NCI-H2171 (cell line): ENCODE results near the gene SEPTIN3.
A peak's percentile ranks its signal among the peaks of the same experiment; 100 is the strongest.

Experiments used
- DNase-seq: peaks from one replicate; lab custom pipeline; 2025; lab: John Stamatoyannopoulos, UW

The SEPTIN3 gene

GRCh38 chr22:41969110-41969646, at the start of gene SEPTIN3:
TSS of gene SEPTIN3 (plus strand) at chr22:41969443. CDS start at chr22:41971493, 2,050 bp downstream.
- DNase-seq = no peak

- DNase-seq = no peak
Measured at GRCh38 chr22:41920271-41920976, 48.8 kb upstream of the SEPTIN3 start.

- no peak for DNase-seq
Measured at GRCh38 chr22:41922328-41922727, 46.9 kb upstream of the SEPTIN3 start.

- DNase-seq = no peak
Measured at GRCh38 chr22:41922940-41923594, 46.2 kb upstream of the SEPTIN3 start.

GRCh38 chr22:41923595-41924276, 45.5 kb upstream of the SEPTIN3 start:
- DNase-seq = no peak

DNA sequence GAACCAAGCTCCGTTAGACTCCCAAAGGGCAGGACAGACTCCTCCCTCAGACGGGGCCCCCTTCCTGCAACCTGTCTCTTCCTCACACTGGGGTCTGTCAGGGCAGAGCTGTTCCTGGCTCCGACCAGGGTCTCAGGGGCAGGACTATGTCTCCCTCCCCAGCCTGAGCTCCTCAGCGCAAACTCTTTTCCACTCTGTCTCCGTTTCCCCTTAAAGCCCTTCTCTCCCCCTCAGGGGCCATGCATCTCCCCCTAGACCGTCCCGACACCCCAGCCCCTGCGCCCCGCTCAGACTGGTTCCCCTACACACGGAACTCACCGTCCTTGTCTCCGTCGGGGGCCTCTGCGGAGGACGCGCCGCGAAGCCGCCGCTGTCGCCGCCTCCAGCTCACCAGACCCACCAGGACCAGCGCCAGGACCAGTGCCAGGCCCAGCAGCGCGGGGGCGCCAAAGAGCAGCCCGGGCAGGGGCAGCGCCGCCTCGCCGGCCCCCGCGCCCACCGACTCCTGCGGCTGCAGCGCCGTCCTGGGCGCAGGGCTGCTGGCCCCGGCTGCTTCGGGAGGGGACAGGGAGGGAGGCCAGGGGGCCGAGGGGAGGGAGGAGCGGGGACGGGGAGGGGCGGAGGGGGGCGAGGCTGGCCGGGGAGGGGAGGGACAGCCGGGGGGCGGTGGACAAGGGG, 43.3 kb upstream of the SEPTIN3 start:
- peak; percentile 70 for DNase-seq

DNA sequence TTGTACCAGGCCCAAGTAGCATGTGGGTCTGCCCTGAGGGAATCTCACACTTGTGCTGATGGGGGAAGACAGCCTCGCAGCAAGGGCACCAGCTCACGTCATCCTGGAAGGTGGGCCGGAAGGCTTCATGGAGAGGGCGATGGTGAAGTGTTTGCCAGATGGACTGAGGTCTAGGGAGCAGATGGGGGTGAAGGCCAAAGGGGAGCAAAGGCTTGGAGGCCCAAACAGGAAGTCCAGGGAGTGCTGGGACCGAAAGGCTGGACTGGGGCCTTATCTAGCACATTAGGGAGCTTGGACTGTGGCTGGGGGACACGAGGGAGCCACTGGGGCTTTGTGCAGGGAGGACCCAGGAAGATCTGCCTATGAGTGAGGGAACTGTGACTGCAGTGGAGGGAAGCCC, 41.4 kb upstream of the SEPTIN3 start:
- DNase-seq = no peak

DNA sequence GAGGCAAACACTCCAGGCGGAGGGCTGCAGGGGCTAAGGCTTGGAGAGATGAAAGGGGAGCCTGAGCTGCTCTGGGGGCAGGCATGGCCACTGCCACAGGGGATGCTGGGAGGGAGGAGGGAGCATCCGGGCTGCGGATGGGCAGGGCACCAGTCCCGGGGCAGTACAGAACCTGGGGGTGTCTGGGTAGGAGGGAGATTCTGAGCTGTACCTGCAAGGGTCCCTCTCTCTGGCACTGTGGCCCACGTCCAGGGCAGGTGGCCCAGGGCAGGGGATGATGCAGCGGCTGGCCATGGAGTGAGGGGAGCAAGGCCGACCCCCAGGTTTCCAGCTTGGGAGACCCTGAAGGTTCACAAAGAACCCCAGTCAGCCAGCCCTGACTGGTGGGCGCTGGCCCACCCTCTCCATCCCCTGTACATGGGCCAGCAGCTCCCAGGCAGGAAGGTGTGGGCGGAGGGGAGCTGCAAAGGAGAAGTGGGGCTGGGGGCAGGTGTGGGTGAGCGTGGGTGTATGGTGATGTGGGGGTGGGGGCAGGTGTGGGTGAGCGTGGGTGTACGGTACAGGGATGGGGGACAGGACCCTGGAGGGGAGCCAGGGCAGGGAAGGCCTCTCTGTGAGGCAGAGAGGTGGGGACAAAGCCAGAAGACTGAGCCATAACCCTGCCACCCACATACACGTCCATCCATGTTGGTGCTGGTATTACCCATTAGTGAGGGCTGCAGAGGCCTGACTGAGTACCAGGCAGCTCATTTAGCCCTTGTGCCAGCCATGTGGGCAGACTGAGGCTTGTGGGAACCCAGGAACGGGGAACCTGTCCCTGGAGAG, 40.4 kb upstream of the SEPTIN3 start:
- no peak for DNase-seq

DNA sequence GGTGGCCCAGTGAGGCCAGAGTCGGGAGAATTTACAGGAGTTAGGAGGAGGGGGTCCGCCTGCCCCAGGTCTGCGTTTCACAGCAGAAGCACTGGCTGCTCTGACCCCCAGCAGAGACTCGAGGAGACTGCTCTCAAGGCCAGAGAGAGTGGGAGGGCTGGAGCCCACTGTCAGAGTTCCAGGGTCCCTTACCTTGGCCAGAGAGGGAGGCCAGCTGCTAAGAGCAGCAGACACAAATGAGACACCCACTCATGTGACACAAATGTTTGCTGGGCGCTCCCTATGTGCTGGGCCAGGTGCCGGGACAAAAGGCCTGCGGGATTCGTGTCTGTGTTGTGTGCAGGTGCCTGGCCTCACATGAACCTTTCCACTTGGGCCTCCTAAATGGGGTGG, 39.8 kb upstream of the SEPTIN3 start:
- DNase-seq = no peak

DNA sequence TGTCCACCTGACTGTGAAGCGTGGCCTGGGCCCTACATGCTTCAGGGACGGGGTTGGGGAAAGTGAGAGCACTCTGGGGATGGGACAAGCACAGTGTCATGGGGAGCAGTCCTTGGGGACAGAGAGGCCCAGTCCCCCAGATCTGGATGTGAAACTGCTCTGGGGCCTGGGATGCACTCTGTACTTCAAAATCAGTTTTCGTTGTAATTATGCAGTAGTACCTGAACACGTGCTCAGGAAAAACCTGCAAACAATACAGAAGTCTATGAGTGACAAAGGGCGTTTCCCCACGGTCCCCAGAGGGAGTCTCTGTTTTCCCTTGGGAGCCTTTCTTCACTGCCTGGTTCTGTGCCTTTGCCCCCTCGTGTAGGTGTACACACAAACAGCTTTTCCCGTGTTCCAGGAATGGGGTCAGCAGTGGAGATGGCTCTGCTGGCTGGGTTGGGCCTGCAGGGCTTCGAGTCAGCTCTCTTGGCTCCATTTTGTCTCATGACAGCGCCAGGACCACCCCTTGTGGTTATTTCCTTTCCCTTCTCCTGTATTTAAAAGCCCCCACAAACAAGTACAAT, 37.5 kb upstream of the SEPTIN3 start:
- DNase-seq = no peak

- DNase-seq = no peak
Measured at GRCh38 chr22:41932353-41932752, 36.9 kb upstream of the SEPTIN3 start.

- no peak for DNase-seq
Measured at GRCh38 chr22:41933411-41934177, 35.6 kb upstream of the SEPTIN3 start.

DNA sequence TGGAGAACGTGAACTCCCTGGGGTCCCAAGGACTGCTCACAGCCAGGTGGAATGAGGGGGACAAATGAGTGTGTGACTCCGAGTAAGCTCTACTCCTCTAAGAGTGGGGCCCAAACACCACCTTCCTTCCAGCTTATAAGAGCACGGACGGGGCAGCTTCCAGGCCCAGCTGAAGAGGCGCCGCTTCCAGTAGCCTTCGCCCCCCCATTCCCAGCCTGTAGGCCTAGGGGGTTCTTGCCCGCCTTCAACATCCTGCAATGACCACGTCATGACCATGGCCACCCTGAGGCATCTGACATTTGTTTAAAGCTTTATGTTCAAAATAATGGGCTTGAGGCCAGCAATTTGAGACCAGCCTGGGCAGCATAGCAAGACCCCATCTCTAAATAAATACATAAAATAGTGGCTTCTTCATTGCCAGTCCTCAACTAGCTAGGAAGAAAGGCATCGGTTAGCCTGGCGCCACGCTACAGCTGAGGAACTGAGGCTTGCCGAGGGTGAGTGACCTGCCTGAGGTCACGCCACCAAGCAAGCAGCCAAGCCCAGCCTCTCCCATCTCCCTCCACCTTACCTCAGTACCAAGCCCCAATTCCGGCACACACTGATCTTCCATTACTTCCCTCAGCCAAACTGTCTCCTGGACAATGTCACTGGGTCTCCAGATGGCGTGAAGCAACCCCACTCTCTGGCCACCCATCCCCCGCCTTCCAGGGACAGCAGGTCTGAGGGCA, 34.8 kb upstream of the SEPTIN3 start:
- no peak for DNase-seq

- DNase-seq = no peak
Measured at GRCh38 chr22:41935015-41935351, 34.3 kb upstream of the SEPTIN3 start.

- no peak for DNase-seq
Measured at GRCh38 chr22:41935509-41935908, 33.7 kb upstream of the SEPTIN3 start.

DNA sequence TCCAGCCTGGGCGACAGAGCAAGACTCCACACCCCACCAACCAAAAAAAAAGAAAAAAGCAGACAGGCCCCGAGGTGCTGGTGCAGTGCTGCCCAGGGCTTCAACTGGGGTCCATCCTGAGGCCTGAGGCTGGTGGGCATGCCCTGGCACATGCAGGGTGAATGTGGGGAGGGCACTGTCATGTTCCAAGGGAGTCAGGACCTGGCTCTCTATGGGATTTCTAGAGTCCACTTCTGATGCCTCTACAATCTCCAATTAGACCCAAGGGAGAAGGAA, 32.4 kb upstream of the SEPTIN3 start:
- DNase-seq = no peak

DNA sequence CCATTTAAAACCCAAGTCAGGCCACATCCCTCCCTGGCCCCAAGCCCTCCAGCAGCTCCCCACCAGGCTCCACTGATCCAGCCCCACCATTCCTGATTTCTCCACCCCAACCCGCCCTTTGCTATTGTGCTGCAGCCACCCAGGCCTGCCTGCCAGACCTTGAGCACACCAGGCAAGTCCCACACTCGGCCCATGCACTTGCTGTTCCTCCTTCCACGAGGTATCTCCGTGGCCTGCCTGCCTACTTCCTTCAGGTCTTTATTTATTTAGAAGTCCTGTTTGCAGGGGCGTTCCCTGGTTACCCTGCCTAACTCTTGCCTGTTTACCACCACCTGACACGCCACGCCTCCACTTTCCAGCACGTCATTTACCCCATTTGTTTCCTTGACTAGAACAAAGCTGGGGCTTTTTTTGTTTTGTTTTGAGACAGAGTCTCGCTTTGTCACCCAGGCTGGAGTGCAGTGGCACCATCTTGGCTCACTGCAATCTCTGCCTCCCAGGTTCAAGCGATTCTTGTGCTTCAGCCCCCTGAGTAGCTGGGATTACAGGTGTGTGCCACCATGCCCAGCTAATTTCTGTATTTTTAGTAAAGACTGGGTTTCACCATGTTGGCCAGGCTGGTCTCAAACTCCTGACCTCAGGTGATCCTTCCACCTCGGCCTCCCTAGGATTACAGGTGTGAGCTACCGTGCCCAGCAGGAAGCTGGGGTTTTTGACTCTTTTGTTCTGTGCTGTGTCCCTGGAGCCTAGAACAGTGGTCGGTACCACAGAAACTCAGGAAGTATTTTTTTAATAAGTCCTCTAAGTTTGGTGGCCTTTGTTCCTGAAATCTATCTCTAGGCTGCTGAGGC, 29.0 kb upstream of the SEPTIN3 start:
- DNase-seq = no peak

- peak; percentile 36 for DNase-seq
Measured at GRCh38 chr22:41940832-41941765, 28.1 kb upstream of the SEPTIN3 start.
